ENCODE data around the gene CASP10. TPM values are rescaled to one million over a fixed set of nuclear protein-coding genes. Genes with fewer than 3 reads are reported as not detected.

CASP10 gene
- total and polyA plus RNA-seq, 2 of the 8 experiments (the other 6 are each of a cell fraction or from before 2014, with no cell fraction given): 2.3 to 4.0 TPM

- TF ChIP-seq CBX8 (IDR thresholded peaks at IDR 0.05; ENCODE audit: borderline replicate concordance, low read depth, low read length): no peak
- TF ChIP-seq SP1 (IDR thresholded peaks at IDR 0.05; ENCODE audit: low read depth, low read length): no peak
- TF ChIP-seq RXRA (IDR thresholded peaks at IDR 0.05; ENCODE audit: insufficient read depth, low read depth, low read length): no peak
- no peak for TF ChIP-seq PHF8 (conservative IDR thresholded peaks at IDR 0.05; ENCODE audit: low read depth, low read length)
- TF ChIP-seq ZNF274 (IDR thresholded peaks at IDR 0.05; ENCODE audit: borderline replicate concordance, extremely low read depth, low read length): no peak
- TF ChIP-seq HDAC6 (IDR thresholded peaks at IDR 0.05; ENCODE audit: low read depth, low read length): no peak
- TF ChIP-seq POLR2A (IDR thresholded peaks at IDR 0.05; ENCODE audit: control extremely low read depth in 1 of 2, low read depth in 2 of 2, low read length in 2 of 2): no peak
- no peak for TF ChIP-seq TEAD4 (IDR thresholded peaks at IDR 0.05; ENCODE audit: low read depth, low read length)
- TF ChIP-seq CREB1 (IDR thresholded peaks at IDR 0.05): no peak
- TF ChIP-seq E2F6 (IDR thresholded peaks at IDR 0.05): peak; percentile 90
- TF ChIP-seq GABPA (IDR thresholded peaks at IDR 0.05; ENCODE audit: borderline replicate concordance, insufficient read depth, low read length): no peak
- TF ChIP-seq CBX5 (IDR thresholded peaks at IDR 0.05; ENCODE audit: low read depth, low read length): no peak
- no peak for TF ChIP-seq NRF1 (IDR thresholded peaks at IDR 0.05; ENCODE audit: low read depth, low read length)
- 0 out of 4 replicates have a peak, but pooled peaks of 1 of the 3 experiments have one; percentile 7 for TF ChIP-seq CTCF (IDR thresholded peaks at IDR 0.05; ENCODE audit: control extremely low read depth in 1 of 3, insufficient read depth in 1 of 3, low read depth in 1 of 3, low read length in 3 of 3)
- no peak for TF ChIP-seq TAF7 (optimal IDR thresholded peaks at IDR 0.05; ENCODE audit: borderline replicate concordance, low read depth, low read length)
- no peak for TF ChIP-seq BACH1 (IDR thresholded peaks at IDR 0.05; ENCODE audit: low read length)
- TF ChIP-seq CTBP2 (IDR thresholded peaks at IDR 0.05; ENCODE audit: borderline replicate concordance, insufficient read depth, insufficient read length, low read length): no peak
- 0 out of 2 replicates have a peak, but pooled peaks have one; percentile 5 for TF ChIP-seq TAF1 (IDR thresholded peaks at IDR 0.05; ENCODE audit: low read depth, low read length)
- TF ChIP-seq MAFK (IDR thresholded peaks at IDR 0.05; ENCODE audit: low read depth, low read length): no peak
- TF ChIP-seq SP4 (IDR thresholded peaks at IDR 0.05; ENCODE audit: low read length): no peak
- no peak for TF ChIP-seq SAP30 (IDR thresholded peaks at IDR 0.05; ENCODE audit: insufficient read depth, insufficient replicate concordance, low read length)
- no peak for TF ChIP-seq CEBPB (IDR thresholded peaks at IDR 0.05; ENCODE audit: low read depth, low read length)
Measured at GRCh38 chr2:201257956-201258665, 75.2 kb downstream of the CASP10 start (continued).

All from H1 (cell line).